Measurements from ENCODE around the gene HOXD3. TPM values are rescaled to one million over a fixed set of nuclear protein-coding genes. Genes with fewer than 3 reads are reported as not detected.

The HOXD3 gene
- total RNA-seq, 8 experiments from 2014 or later: 8.9 to 47.6 (median 22.3) TPM

- Histone ChIP-seq H3K4me3 (peak within 1 kb of the TSS; percentile 15 to 38 (median 23)), H3K27ac (no peak within 1 kb of the TSS), H3K4me1 (replicated peaks in 1 of 2) (no peaks in the 10 kb centered on the region)
- ATAC-seq (replicated peaks in 6 of 8): peak; percentile 58 to 97 (median 96)
- WGBS, 10 experiments: 5 to 77% (median 21%) methylated on average over 3 to 19 of the region's 66 CpGs
- in situ Hi-C loops (cut with MboI; ENCODE audit: low pct_unique_long_range_greater_than_20kb in 2 of 9, low sequenced_read_pairs in 9 of 9, unreplicated experiment in 9 of 9): loop anchor here in 3 of 9 experiments (25.0 kb wide), 3 partner anchors 696 to 1646 kb away; no protein-coding TSS in a partner anchor
These were observed 41.0 kb upstream of the HOXD3 start, which contains the start of gene HOXD10 for GRCh38 chr2:176115883-176116813. TSS of gene HOXD10 (plus strand) at chr2:176116778. CDS start at chr2:176116834, 56 bp downstream.

- Histone ChIP-seq H3K4me3 (no peak overlapping the region), H3K4me1 (replicated peaks in 1 of 2) (no peaks in the 10 kb centered on the region), H3K27ac (no peak overlapping the region)
- in situ Hi-C loops (cut with MboI; ENCODE audit: low pct_unique_long_range_greater_than_20kb in 2 of 9, low sequenced_read_pairs in 9 of 9, unreplicated experiment in 9 of 9): loop anchor here in 3 of 9 experiments (25.0 kb wide), 3 partner anchors 695 to 1645 kb away; no protein-coding TSS in a partner anchor
- ATAC-seq (replicated peaks in 6 of 8): peak in 1 of 8 experiments; percentile 12
- WGBS, 10 experiments: 0 to 81% (median 58%) methylated on average over 1 to 17 of the region's 40 CpGs; no CpG with 5 or more reads in 2 of the 10 experiments
These were observed 39.8 kb upstream of the HOXD3 start for GRCh38 chr2:176117162-176117822.

- no peak for ATAC-seq (replicated peaks in 6 of 8)
- in situ Hi-C loops (cut with MboI; ENCODE audit: low pct_unique_long_range_greater_than_20kb in 2 of 9, low sequenced_read_pairs in 9 of 9, unreplicated experiment in 9 of 9): loop anchor here in 3 of 9 experiments (25.0 kb wide), 3 partner anchors 694 to 1644 kb away; no protein-coding TSS in a partner anchor
- H3K27ac ChIP-seq: no peak overlapping the region
- H3K4me1 ChIP-seq (replicated peaks in 1 of 2): no peaks in the 10 kb centered on the region
- H3K4me3 ChIP-seq: no peak overlapping the region
- 12 to 100% (median 27%) methylated on average over 1 to 7 of the region's 11 CpGs; no CpG with 5 or more reads in 5 of the 10 experiments for WGBS, 10 experiments
These were observed 39.2 kb upstream of the HOXD3 start for GRCh38 chr2:176117823-176118371.

DNA sequence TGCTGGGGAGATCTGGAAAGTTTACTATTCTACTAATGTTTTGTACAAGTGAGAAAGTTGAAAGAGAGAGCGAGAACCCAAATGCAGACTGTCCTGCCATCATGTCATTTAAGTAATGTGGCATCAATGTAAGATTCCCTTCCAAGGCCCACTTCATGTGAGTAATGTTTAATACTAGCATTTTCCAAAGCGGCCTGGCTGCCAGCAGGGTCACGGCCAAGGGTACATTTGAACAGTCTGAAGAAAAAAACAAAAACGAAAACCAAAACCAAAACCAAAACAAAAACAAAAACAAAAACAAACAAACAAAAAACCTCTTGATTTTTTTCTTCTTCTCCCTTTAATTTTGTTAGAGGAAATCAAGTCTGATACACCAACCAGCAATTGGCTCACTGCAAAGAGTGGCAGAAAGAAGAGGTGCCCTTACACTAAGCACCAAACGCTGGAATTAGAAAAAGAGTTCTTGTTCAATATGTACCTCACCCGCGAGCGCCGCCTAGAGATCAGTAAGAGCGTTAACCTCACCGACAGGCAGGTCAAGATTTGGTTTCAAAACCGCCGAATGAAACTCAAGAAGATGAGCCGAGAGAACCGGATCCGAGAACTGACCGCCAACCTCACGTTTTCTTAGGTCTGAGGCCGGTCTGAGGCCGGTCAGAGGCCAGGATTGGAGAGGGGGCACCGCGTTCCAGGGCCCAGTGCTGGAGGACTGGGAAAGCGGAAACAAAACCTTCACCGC, 38.3 kb upstream of the HOXD3 start:
- in situ Hi-C loops (cut with MboI; ENCODE audit: low pct_unique_long_range_greater_than_20kb in 2 of 9, low sequenced_read_pairs in 9 of 9, unreplicated experiment in 9 of 9): loop anchor here in 3 of 9 experiments (25.0 kb wide), 3 partner anchors 694 to 1644 kb away; no protein-coding TSS in a partner anchor
- 7 to 63% (median 25%) methylated on average over 3 to 23 of the region's 24 CpGs for WGBS, 10 experiments
- Histone ChIP-seq H3K4me3 (no peak overlapping the region), H3K27ac (no peak overlapping the region), H3K4me1 (replicated peaks in 1 of 2) (peaks cover 0 to 5% of the 10 kb centered on the region in 2 donors)
- ATAC-seq (replicated peaks in 6 of 8): no peak

DNA sequence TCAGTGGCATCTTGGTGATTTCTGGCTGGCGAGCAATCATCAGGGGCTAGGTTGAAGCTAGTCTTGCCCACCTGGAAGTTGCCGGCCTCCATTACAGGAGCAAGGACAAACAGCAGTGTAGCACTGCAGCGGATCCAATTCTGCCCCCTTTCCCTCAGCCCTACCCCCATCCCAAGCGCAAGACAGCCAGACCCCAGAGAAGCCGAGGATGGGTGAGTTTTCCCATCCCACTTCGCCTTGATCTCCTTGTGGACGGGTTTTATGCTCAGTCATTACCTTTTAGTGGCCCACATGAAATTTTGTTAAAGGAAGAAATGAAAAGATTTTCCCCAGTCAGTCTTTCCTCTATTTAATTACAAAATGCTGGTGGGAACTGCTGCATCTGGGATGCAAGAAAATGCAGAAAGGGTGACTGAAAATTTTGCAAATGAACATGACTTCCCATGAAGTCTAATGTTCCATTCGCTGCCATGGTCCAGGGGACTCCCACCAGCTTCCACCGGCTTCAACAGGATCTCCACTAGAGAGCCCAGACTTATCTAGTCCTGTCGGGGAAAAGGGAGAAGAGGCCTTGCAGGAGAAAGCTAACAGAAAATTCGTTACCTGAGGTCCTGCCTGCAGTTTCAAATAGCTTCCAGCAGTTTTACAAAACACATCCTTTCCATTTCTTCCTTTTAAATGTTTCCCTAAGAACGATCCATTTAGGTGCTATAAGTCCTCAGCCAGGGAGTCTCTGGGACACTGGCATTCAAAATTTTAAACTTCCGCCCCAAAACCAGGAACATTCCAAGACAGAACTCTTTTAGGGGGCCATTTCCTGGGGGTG, 36.5 kb upstream of the HOXD3 start:
- no peak overlapping the region for H3K4me3 ChIP-seq
- in situ Hi-C loops (cut with MboI; ENCODE audit: low pct_unique_long_range_greater_than_20kb in 2 of 9, low sequenced_read_pairs in 9 of 9, unreplicated experiment in 9 of 9): loop anchor here in 8 of 9 experiments (10.0 to 25.0 kb wide), 7 partner anchors 514 to 1642 kb away; no protein-coding TSS in a partner anchor
- no peak overlapping the region for H3K27ac ChIP-seq
- peaks cover 2 to 8% of the 10 kb centered on the region in 2 donors for H3K4me1 ChIP-seq (replicated peaks in 1 of 2)
- WGBS, 10 experiments: 7 to 100% (median 55%) methylated on average over 1 to 12 of the region's 13 CpGs
- no peak for ATAC-seq (replicated peaks in 6 of 8)

- Histone ChIP-seq H3K4me1 (replicated peaks in 1 of 2) (peaks cover 2 to 8% of the 10 kb centered on the region in 2 donors), H3K27ac (no peak overlapping the region), H3K4me3 (peak overlapping the region; percentile 52 to 93 (median 76))
- 0 to 95% (median 20%) methylated on average over 2 to 25 of the region's 53 CpGs; no CpG with 5 or more reads in 1 of the 10 experiments for WGBS, 10 experiments
- in situ Hi-C loops (cut with MboI; ENCODE audit: low pct_unique_long_range_greater_than_20kb in 2 of 9, low sequenced_read_pairs in 9 of 9, unreplicated experiment in 9 of 9): loop anchor here in 8 of 9 experiments (10.0 to 25.0 kb wide), 7 partner anchors 513 to 1641 kb away; no protein-coding TSS in a partner anchor
- ATAC-seq (replicated peaks in 6 of 8): no peak
These were observed 35.7 kb upstream of the HOXD3 start for GRCh38 chr2:176121190-176122051.

GRCh38 chr2:176122052-176122682, 34.9 kb upstream of the HOXD3 start:
- peak overlapping the region; percentile 52 to 93 (median 76) for H3K4me3 ChIP-seq
- 0 to 57% (median 1%) methylated on average over 3 to 30 of the region's 47 CpGs; no CpG with 5 or more reads in 6 of the 10 experiments for whole genome bisulfite sequencing, 10 experiments
- peak overlapping the region in 1 of 2 donors; percentile 22 for H3K27ac ChIP-seq
- H3K4me1 ChIP-seq (replicated peaks in 1 of 2): peaks cover 6 to 9% of the 10 kb centered on the region in 2 donors
- in situ Hi-C loops (cut with MboI; ENCODE audit: low pct_unique_long_range_greater_than_20kb in 2 of 9, low sequenced_read_pairs in 9 of 9, unreplicated experiment in 9 of 9): loop anchor here in 8 of 9 experiments (10.0 to 25.0 kb wide), 7 partner anchors 513 to 1640 kb away; no protein-coding TSS in a partner anchor
- peak; percentile 25 to 68 (median 62) for ATAC-seq (replicated peaks in 6 of 8)

DNA sequence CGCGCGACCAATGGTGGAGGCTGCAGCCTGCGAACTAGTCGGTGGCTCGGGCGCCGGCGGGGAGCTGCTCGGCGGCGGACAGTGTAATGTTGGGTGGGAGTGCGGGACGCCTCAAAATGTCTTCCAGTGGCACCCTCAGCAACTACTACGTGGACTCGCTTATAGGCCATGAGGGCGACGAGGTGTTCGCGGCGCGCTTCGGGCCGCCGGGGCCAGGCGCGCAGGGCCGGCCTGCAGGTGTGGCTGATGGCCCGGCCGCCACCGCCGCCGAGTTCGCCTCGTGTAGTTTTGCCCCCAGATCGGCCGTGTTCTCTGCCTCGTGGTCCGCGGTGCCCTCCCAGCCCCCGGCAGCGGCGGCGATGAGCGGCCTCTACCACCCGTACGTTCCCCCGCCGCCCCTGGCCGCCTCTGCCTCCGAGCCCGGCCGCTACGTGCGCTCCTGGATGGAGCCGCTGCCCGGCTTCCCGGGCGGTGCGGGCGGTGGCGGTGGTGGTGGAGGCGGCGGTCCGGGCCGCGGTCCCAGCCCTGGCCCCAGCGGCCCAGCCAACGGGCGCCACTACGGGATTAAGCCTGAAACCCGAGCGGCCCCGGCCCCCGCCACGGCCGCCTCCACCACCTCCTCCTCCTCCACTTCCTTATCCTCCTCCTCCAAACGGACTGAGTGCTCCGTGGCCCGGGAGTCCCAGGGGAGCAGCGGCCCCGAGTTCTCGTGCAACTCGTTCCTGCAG, 34.3 kb upstream of the HOXD3 start, which contains the start of gene HOXD9:
Gene HOXD9 (plus strand): TSS at position 37 of the 728 bp plus-strand sequence. CDS start 50 bp downstream, at position 87.
- ATAC-seq (replicated peaks in 6 of 8): peak; percentile 62 to 92 (median 88)
- Histone ChIP-seq H3K27ac (peak within 1 kb of the TSS in 1 of 2 donors; percentile 22), H3K4me1 (replicated peaks in 1 of 2) (peaks cover 13 to 15% of the 10 kb centered on the region in 2 donors), H3K4me3 (peak within 1 kb of the TSS; percentile 52 to 93 (median 76))
- WGBS, 10 experiments: 0% methylated on average over 5 to 9 of the region's 84 CpGs; no CpG with 5 or more reads in 8 of the 10 experiments
- in situ Hi-C loops (cut with MboI; ENCODE audit: low pct_unique_long_range_greater_than_20kb in 2 of 9, low sequenced_read_pairs in 9 of 9, unreplicated experiment in 9 of 9): loop anchor here in 8 of 9 experiments (10.0 to 25.0 kb wide), 7 partner anchors 512 to 1639 kb away; no protein-coding TSS in a partner anchor

GRCh38 chr2:176123411-176124109, 33.5 kb upstream of the HOXD3 start:
- WGBS, 10 experiments: 0 to 92% (median 39%) methylated on average over 3 to 18 of the region's 40 CpGs; no CpG with 5 or more reads in 2 of the 10 experiments
- peak overlapping the region; percentile 52 to 93 (median 76) for H3K4me3 ChIP-seq
- no peak overlapping the region for H3K27ac ChIP-seq
- H3K4me1 ChIP-seq (replicated peaks in 1 of 2): peaks cover 16 to 21% of the 10 kb centered on the region in 2 donors
- peak in 1 of 8 experiments; percentile 10 for ATAC-seq (replicated peaks in 6 of 8)
- in situ Hi-C loops (cut with MboI; ENCODE audit: low pct_unique_long_range_greater_than_20kb in 2 of 9, low sequenced_read_pairs in 9 of 9, unreplicated experiment in 9 of 9): loop anchor here in 8 of 9 experiments (10.0 to 25.0 kb wide), 7 partner anchors 511 to 1639 kb away; no protein-coding TSS in a partner anchor
